Muscle layer of duodenum (tissue), 2 donors: ENCODE data around the gene AR.
A peak's percentile ranks its signal among the peaks of the same experiment; 100 is the strongest.

Experiments
- H3K27ac ChIP-seq: one replicate; pipeline ENCODE4 v1.7.0; 2013; ENCODE audit warnings: mild to moderate bottlenecking, low read length
- H3K27me3 ChIP-seq: one replicate; pipeline ENCODE4 v1.7.0; 2013; ENCODE audit warnings: low read depth, mild to moderate bottlenecking, control low read depth, low read length
- H3K36me3 ChIP-seq, 2 donors: one replicate each; pipeline ENCODE4 v1.7.0; 2013; ENCODE audit warnings: low read length in 2 of 2, control low read depth in 1 of 2, mild to moderate bottlenecking in 1 of 2; ENCODE audit not compliant: insufficient read depth in 2 of 2, control insufficient read depth in 1 of 2
- H3K4me1 ChIP-seq, 2 donors: one replicate each; pipeline ENCODE4 v1.7.0; 2013; ENCODE audit warnings: low read length in 2 of 2, mild to moderate bottlenecking in 2 of 2, control low read depth in 1 of 2, moderate library complexity in 1 of 2; ENCODE audit not compliant: insufficient read depth in 2 of 2, control insufficient read depth in 1 of 2
- H3K4me3 ChIP-seq, 2 donors: one replicate each; pipeline ENCODE4 v1.7.0; 2013; ENCODE audit warnings: low read length in 2 of 2, low read depth in 1 of 2, mild to moderate bottlenecking in 1 of 2
- H3K9me3 ChIP-seq, 2 donors: one replicate each; pipeline ENCODE4 v1.7.0; 2013; ENCODE audit warnings: low read length in 2 of 2, control low read depth in 1 of 2, mild to moderate bottlenecking in 1 of 2; ENCODE audit not compliant: control insufficient read depth in 1 of 2
- donor health status: healthy.

AR gene

GRCh38 chrX:67574696-67575095 is 30.9 kb downstream of the AR start:
- Histone ChIP-seq H3K36me3 (no peaks in the 10 kb centered on the region), H3K4me3 (no peak overlapping the region), H3K9me3 (no peaks in the 10 kb centered on the region), H3K27ac (no peak overlapping the region), H3K4me1 (no peaks in the 10 kb centered on the region), H3K27me3 (no peaks in the 10 kb centered on the region)

DNA sequence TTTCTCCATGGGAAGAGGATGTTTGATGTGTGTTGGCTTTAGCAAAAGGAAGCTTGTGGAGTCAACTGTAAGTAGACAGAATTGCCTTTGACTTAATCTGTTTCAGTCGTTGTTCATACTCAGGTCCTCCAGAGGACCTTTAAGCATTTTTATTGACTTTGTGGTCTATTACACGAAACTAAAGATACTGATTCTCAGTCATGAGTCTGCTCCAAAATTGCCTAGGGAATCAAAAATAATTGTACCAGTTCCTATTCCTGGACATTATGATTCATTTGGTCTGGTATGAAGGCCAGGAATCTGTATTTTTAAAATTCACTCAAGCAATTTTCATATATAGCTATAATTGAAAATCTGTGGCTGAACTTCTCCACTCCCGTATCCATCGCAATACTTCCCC is 38.6 kb downstream of the AR start:
- H3K9me3 ChIP-seq, result no peaks in the 10 kb centered on the region
- H3K27ac ChIP-seq, result no peak overlapping the region
- H3K4me3 ChIP-seq, result no peak overlapping the region
- H3K27me3 ChIP-seq, result no peaks in the 10 kb centered on the region
- H3K4me1 ChIP-seq, result no peaks in the 10 kb centered on the region
- no peaks in the 10 kb centered on the region for H3K36me3 ChIP-seq

DNA sequence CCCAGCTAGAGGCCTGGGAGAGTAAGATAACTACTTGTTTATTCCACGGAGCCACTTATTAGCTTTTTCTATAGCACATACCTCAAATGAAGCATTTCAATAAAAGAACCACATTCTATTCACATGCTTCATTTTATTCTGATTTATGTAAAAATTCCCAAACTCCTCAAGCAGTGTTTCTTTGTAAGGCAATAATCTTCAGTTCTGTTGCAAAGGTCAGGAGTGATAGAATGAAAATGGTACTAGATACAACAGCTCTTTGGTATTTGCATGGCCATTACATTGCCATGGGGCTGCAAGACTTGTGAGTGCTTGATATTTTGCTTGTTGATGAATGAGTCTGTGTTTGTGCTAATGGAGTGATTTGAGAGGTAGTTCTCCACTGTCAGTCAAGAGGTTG is 39.4 kb downstream of the AR start:
- Histone ChIP-seq H3K27me3 (no peaks in the 10 kb centered on the region), H3K36me3 (no peaks in the 10 kb centered on the region), H3K9me3 (no peaks in the 10 kb centered on the region), H3K27ac (no peak overlapping the region), H3K4me3 (no peak overlapping the region), H3K4me1 (no peaks in the 10 kb centered on the region)

DNA sequence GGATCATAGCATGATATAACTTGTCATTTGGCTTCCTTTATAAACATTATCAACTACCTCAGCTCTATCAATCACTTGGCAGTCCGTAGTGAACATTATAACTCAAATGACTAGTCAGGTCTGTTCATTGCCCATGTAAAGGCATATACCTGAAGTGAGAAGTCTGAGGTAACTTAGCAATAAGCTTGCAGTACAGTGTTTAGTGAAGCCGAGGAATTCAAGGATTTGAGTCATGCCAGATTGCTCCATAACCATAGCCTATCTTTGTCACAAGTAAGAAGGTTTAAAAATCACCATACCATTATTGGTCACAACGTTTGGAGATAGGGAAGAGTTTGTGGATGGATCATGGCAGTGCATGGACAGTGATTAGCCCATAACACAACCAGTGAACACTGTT is 41.6 kb downstream of the AR start:
- H3K4me3 ChIP-seq, result no peak overlapping the region
- no peaks in the 10 kb centered on the region for H3K36me3 ChIP-seq

DNA sequence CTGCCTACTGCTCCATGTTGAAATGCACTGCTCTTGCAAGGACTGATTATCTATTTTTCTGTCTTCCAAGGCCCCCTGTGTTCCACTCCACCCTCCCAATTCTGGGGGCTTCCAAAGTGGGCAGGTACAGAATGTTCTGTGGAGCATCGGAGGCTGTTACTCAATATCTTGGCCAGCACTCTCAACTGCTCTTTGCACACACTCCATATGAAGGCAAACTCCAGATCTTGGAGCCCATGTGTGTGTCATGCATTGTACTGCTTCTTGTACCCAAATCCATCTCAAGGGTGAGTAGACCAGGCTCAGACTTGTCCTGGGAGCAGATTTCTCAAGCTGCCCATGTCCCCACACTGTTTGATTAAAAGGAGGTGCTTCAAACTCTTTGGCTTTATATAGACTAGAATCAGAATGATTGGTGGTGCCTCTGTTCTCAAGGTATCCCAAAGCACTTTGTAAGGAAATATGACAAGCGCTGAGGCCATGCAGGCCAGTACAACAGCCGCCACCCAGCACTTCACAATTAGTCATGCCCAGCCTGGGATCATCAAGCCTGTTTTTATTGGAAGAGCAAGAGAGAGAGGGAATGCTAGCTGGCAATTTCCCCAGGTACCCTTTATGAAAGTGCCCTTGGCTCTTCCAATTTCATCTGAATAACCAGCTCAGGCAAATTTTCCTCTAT is 44.3 kb downstream of the AR start:
- no peak overlapping the region for H3K27ac ChIP-seq
- no peaks in the 10 kb centered on the region for H3K36me3 ChIP-seq
- no peaks in the 10 kb centered on the region for H3K4me1 ChIP-seq
- H3K9me3 ChIP-seq, result no peaks in the 10 kb centered on the region
- H3K4me3 ChIP-seq, result no peak overlapping the region
- H3K27me3 ChIP-seq, result no peaks in the 10 kb centered on the region

More for the DNA sequence above, 41.6 kb downstream of the AR start:
- Histone ChIP-seq H3K4me1 (no peaks in the 10 kb centered on the region), H3K27ac (no peak overlapping the region), H3K9me3 (no peaks in the 10 kb centered on the region), H3K27me3 (no peaks in the 10 kb centered on the region)

GRCh38 chrX:67596839-67597790 is 53.3 kb downstream of the AR start:
- Histone ChIP-seq H3K4me3 (no peak overlapping the region), H3K9me3 (no peaks in the 10 kb centered on the region), H3K27me3 (no peaks in the 10 kb centered on the region), H3K27ac (no peak overlapping the region), H3K36me3 (no peaks in the 10 kb centered on the region), H3K4me1 (no peaks in the 10 kb centered on the region)

- no peak overlapping the region for H3K4me3 ChIP-seq
- no peak overlapping the region for H3K27ac ChIP-seq
- H3K36me3 ChIP-seq, result no peaks in the 10 kb centered on the region
- no peaks in the 10 kb centered on the region for H3K27me3 ChIP-seq
- H3K4me1 ChIP-seq, result no peaks in the 10 kb centered on the region
- no peaks in the 10 kb centered on the region for H3K9me3 ChIP-seq
Measured at GRCh38 chrX:67599532-67599931, 55.7 kb downstream of the AR start.

DNA sequence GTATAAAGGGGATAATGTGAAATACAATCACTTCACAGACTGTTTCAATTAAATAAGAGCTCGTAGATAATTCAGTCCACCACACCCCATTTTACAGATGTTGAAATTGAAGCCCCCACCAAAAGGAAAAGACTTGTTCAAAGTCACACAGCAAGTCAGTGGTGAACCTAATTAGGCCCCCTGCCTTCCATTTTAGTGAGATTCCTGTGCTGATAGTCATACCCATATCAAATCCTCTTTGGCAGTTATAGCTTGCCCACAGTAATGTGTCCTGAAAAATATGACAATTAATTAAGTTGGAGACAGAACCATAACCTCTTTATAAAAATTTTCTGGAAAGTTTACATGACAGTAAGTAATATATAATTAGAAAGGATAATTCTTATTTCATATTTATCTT is 58.0 kb downstream of the AR start:
- no peak overlapping the region for H3K27ac ChIP-seq
- no peak overlapping the region for H3K4me3 ChIP-seq
- H3K27me3 ChIP-seq, result no peaks in the 10 kb centered on the region
- H3K36me3 ChIP-seq, result no peaks in the 10 kb centered on the region
- H3K4me1 ChIP-seq, result no peaks in the 10 kb centered on the region
- H3K9me3 ChIP-seq, result no peaks in the 10 kb centered on the region

GRCh38 chrX:67604979-67605703 is 61.3 kb downstream of the AR start:
- no peaks in the 10 kb centered on the region for H3K9me3 ChIP-seq
- no peaks in the 10 kb centered on the region for H3K27me3 ChIP-seq
- H3K27ac ChIP-seq, result peak overlapping the region; percentile 4
- no peaks in the 10 kb centered on the region for H3K36me3 ChIP-seq
- H3K4me3 ChIP-seq, result no peak overlapping the region
- H3K4me1 ChIP-seq, result no peaks in the 10 kb centered on the region

GRCh38 chrX:67607466-67607865 is 63.6 kb downstream of the AR start:
- Histone ChIP-seq H3K9me3 (no peaks in the 10 kb centered on the region), H3K36me3 (no peaks in the 10 kb centered on the region), H3K4me3 (no peak overlapping the region), H3K27ac (no peak overlapping the region), H3K4me1 (no peaks in the 10 kb centered on the region), H3K27me3 (no peaks in the 10 kb centered on the region)

DNA sequence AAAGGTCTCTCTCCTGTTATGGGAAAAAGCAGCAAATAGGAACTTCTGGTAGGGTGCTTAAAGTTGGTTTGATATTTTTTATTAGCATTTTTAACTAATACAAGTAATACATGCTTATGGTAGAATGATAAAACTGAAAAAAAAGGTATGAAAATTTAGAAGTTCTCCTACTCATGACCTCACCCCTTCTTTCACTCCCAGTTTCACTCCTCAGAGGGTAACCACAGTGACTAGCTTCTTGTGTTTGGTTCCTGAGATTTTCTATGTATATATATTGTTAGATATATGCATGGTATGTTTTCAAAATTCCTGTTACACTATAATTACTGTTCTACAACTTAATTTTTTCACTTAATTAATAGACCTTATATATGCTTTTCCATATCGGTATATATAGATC is 66.5 kb downstream of the AR start:
- no peak overlapping the region for H3K4me3 ChIP-seq

More for the DNA sequence above, 66.5 kb downstream of the AR start:
- no peaks in the 10 kb centered on the region for H3K27me3 ChIP-seq
- H3K36me3 ChIP-seq, result no peaks in the 10 kb centered on the region
- H3K27ac ChIP-seq, result no peak overlapping the region
- no peaks in the 10 kb centered on the region for H3K4me1 ChIP-seq
- no peaks in the 10 kb centered on the region for H3K9me3 ChIP-seq
